ENCODE measurements around the gene RPP14. TPM values are rescaled to one million over a fixed set of nuclear protein-coding genes. Genes with fewer than 3 reads are reported as not detected.

RPP14 gene
- total RNA-seq, 1 experiment from 2014 or later: 30.0 TPM

DNA sequence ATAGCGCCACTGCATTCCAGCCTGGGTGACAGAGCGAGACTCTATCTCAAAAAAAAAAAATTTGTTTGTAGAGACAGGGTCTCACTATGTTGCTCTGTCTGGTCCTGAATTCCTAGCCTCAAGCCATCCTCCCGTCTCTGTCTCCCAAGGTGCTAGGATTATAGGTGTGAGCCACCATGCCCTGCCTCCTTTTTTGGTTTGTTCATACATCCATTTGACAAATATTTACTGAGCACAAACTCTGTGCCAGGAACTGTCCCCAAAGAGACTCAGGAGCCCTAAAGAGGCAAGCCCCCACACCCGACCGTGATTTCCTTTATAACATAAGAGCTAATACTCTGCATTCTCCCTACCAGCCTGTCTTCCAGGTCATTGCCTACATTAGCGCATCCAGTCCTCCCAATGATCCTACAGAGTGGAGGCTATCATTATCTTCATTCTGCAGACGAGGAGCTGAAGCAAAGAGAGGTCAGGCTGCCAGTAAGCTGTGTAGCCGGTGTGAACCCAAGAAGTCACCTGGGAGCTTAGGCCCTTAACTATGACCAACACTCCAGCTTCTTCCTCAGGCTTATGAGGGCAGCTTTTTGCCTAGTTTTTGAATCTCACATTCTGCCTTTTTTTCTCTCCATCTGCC is 20.3 kb downstream of the RPP14 start:
- no peaks in the 10 kb centered on the region for H3K9me3 ChIP-seq (ENCODE audit: low read length)
- no peaks in the 10 kb centered on the region for H3K27me3 ChIP-seq (ENCODE audit: low read length)
- no peak overlapping the region for H3K4me3 ChIP-seq (ENCODE audit: low read length)
- H3K79me2 ChIP-seq (ENCODE audit: low read length): no peaks in the 10 kb centered on the region
- H3K27ac ChIP-seq (ENCODE audit: low read length): no peak overlapping the region
- H2AFZ ChIP-seq (ENCODE audit: low read length): no peak overlapping the region
- ChIA-PET CTCF (no interaction called here), POLR2A (ENCODE audit: unreplicated experiment) (no interaction called here)
- H3K9ac ChIP-seq (ENCODE audit: low read length): no peak overlapping the region
- no peak for DNase-seq
- H4K20me1 ChIP-seq (ENCODE audit: low read length): no peaks in the 10 kb centered on the region
- 0 out of 2 replicates have a peak, but pooled peaks cover 1% of the 10 kb centered on the region for H3K36me3 ChIP-seq (ENCODE audit: low read depth, low read length)
- intact Hi-C loops (cut with micrococcal nuclease): no loop called here
- no peaks in the 10 kb centered on the region for H3K4me1 ChIP-seq (ENCODE audit: insufficient read depth, low read length)
- H3K4me2 ChIP-seq (ENCODE audit: low read length): no peak overlapping the region
- no peak for TF ChIP-seq EZH2phosphoT487 (IDR thresholded peaks at IDR 0.05; ENCODE audit: borderline replicate concordance, low read length)
- TF ChIP-seq, protein P1, sequence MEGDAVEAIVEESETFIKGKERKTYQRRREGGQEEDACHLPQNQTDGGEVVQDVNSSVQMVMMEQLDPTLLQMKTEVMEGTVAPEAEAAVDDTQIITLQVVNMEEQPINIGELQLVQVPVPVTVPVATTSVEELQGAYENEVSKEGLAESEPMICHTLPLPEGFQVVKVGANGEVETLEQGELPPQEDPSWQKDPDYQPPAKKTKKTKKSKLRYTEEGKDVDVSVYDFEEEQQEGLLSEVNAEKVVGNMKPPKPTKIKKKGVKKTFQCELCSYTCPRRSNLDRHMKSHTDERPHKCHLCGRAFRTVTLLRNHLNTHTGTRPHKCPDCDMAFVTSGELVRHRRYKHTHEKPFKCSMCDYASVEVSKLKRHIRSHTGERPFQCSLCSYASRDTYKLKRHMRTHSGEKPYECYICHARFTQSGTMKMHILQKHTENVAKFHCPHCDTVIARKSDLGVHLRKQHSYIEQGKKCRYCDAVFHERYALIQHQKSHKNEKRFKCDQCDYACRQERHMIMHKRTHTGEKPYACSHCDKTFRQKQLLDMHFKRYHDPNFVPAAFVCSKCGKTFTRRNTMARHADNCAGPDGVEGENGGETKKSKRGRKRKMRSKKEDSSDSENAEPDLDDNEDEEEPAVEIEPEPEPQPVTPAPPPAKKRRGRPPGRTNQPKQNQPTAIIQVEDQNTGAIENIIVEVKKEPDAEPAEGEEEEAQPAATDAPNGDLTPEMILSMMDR (conservative IDR thresholded peaks at IDR 0.05; ENCODE audit: low read depth, low read length): no peak
- no peak for TF ChIP-seq EZH2 (IDR thresholded peaks at IDR 0.05; ENCODE audit: low read length, unreplicated experiment)
- ATAC-seq: no peak
- no TSS peak for BruUV-seq (replicated peaks)
- no peaks in the 10 kb centered on the region for H3F3A ChIP-seq (ENCODE audit: low read length, unreplicated experiment)
- H3K9me2 ChIP-seq (replicated peaks; ENCODE audit: low read length): no peaks in the 10 kb centered on the region

- H3K79me2 ChIP-seq (ENCODE audit: low read length): peaks cover 12% of the 10 kb centered on the region
- H3K27ac ChIP-seq (ENCODE audit: low read length): no peak overlapping the region
- H4K20me1 ChIP-seq (ENCODE audit: low read length): no peaks in the 10 kb centered on the region
- no peak for DNase-seq
- no peak overlapping the region for H3K4me2 ChIP-seq (ENCODE audit: low read length)
- ChIA-PET CTCF (no interaction called here), POLR2A (ENCODE audit: unreplicated experiment) (no interaction called here)
- BruUV-seq (replicated peaks): no TSS peak
- no peak overlapping the region for H3K4me3 ChIP-seq (ENCODE audit: low read length)
- H3K9me3 ChIP-seq (ENCODE audit: low read length): no peaks in the 10 kb centered on the region
- no peaks in the 10 kb centered on the region for H3F3A ChIP-seq (ENCODE audit: low read length, unreplicated experiment)
- TF ChIP-seq, protein P1 (conservative IDR thresholded peaks at IDR 0.05; ENCODE audit: low read depth, low read length): no peak
- TF ChIP-seq EZH2 (IDR thresholded peaks at IDR 0.05; ENCODE audit: low read length, unreplicated experiment): no peak
- TF ChIP-seq EZH2phosphoT487 (IDR thresholded peaks at IDR 0.05; ENCODE audit: borderline replicate concordance, low read length): no peak
- ATAC-seq: no peak
- no peaks in the 10 kb centered on the region for H3K36me3 ChIP-seq (ENCODE audit: low read depth, low read length)
- no peaks in the 10 kb centered on the region for H3K9me2 ChIP-seq (replicated peaks; ENCODE audit: low read length)
- H3K9ac ChIP-seq (ENCODE audit: low read length): no peak overlapping the region
- no peak overlapping the region for H2AFZ ChIP-seq (ENCODE audit: low read length)
- peaks cover 13% of the 10 kb centered on the region for H3K4me1 ChIP-seq (ENCODE audit: insufficient read depth, low read length)
- H3K27me3 ChIP-seq (ENCODE audit: low read length): no peaks in the 10 kb centered on the region
- intact Hi-C loops (cut with micrococcal nuclease): no loop called here
Measured at GRCh38 chr3:58329150-58329921, 23.3 kb downstream of the RPP14 start.

DNA sequence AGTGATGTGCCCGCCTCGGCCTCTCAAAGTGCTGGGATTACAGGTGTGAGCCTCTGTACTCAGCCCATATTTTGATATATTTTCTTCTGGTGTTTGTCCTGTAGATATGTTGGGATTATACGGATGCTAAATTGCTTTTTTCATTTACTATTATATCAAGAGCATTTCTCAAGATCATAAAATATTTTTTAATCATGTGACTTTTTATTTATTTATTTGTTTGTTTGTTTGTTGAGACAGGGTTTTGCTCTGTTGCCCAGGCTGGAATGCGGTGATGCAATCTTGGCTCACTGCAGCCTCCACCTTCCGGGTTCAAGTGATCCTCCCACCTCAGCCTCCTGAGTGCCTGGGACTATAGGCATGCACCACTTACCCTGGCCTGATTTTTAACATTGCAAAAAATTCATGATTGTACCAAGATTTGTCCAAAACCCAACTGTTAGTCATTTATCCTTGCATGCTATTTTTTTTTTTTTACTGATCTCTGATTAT is 23.9 kb downstream of the RPP14 start:
- peaks cover 19% of the 10 kb centered on the region for H3K4me1 ChIP-seq (ENCODE audit: insufficient read depth, low read length)
- H4K20me1 ChIP-seq (ENCODE audit: low read length): no peaks in the 10 kb centered on the region
- no peak overlapping the region for H3K4me2 ChIP-seq (ENCODE audit: low read length)
- no peak for TF ChIP-seq EZH2phosphoT487 (IDR thresholded peaks at IDR 0.05; ENCODE audit: borderline replicate concordance, low read length)
- TF ChIP-seq EZH2 (IDR thresholded peaks at IDR 0.05; ENCODE audit: low read length, unreplicated experiment): no peak
- TF ChIP-seq, protein P1 (conservative IDR thresholded peaks at IDR 0.05; ENCODE audit: low read depth, low read length): no peak
- CTCF ChIA-PET: no interaction called here
- H3K79me2 ChIP-seq (ENCODE audit: low read length): peaks cover 18% of the 10 kb centered on the region
- ATAC-seq (no peak), DNase-seq (no peak)
- no peaks in the 10 kb centered on the region for H3K9me3 ChIP-seq (ENCODE audit: low read length)
- H3K9ac ChIP-seq (ENCODE audit: low read length): no peak overlapping the region
- no peak overlapping the region for H2AFZ ChIP-seq (ENCODE audit: low read length)
- intact Hi-C loops (cut with micrococcal nuclease): no loop called here
- H3K27me3 ChIP-seq (ENCODE audit: low read length): no peaks in the 10 kb centered on the region
- BruUV-seq (replicated peaks): no TSS peak
- no peak overlapping the region for H3K27ac ChIP-seq (ENCODE audit: low read length)
- H3K36me3 ChIP-seq (ENCODE audit: low read depth, low read length): no peaks in the 10 kb centered on the region
- H3K9me2 ChIP-seq (replicated peaks; ENCODE audit: low read length): no peaks in the 10 kb centered on the region
- POLR2A ChIA-PET (ENCODE audit: unreplicated experiment): no interaction called here
- H3F3A ChIP-seq (ENCODE audit: low read length, unreplicated experiment): no peaks in the 10 kb centered on the region
- no peak overlapping the region for H3K4me3 ChIP-seq (ENCODE audit: low read length)

All from PC-3 (cell line).